ENCODE data around the gene DEDD.
A peak's percentile ranks its signal among the peaks of the same experiment; 100 is the strongest.
"Not testable (repeated sequence)": the region's sequence is repeated elsewhere in the genome, so short reads cannot be mapped to it uniquely, and the experiment has no call there.

DEDD gene

DNA sequence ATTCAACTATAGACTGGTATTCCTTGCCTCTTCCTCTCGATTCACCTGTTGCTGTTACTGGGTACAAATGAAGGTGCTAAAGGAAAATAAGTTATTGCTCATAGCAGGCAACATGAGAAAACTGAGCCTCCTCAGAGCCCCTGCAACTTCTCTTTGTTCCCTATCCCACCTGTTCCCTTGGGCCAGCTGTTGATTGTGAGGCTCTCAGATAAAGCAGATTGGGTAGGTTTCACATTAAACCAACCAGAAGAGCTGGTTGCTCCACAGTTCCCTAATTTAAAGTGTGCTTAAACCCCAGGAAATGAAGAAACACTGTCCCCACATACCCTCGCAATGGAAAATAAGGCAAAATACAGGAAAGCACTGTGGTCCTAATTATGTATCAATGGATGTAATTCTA, 4.8 kb downstream of the DEDD start:
- DNase-seq (ENCODE audit: low read depth) = no peak

DNA sequence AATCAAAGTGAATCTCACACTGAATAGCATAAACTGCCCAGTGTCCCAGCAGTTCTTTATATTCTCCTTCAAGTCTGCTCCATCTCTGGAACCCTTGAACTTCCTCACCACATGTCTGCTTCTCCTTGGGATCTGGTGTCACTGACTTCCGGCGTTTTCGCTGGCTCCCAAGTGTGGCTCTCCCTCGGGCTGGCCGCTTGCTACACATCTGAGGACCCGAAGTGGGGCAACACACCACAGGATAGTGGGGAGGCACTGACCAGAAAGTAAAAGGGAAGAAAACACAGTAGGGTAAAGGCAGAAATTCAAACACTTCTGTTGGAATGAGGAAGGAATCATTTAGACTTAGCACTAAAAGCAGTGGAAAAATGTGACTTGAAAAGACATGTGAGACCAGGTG, 9.5 kb downstream of the DEDD start:
- DNase-seq (ENCODE audit: low read depth) = no peak

DNA sequence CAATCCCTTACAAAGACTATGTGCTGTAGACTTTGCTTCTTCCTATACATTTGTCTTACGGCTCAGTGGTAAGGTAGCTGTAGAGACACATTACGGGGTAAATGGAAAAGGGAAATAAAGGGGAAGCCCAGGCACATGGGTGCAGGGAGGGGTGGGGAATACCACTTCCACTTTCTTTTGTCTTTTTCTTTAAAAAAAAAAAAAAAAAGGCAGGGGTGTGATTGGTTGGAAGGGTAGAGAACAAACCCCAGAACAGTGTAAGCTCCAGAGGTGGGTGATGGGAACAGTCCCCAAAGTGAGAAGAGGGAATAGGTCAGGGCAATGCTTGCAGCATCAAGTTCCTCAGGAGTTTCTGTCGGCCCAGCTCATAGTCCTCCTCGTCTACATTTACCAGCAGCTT, 10.6 kb downstream of the DEDD start:
- DNase-seq (ENCODE audit: low read depth) = no peak

DNA sequence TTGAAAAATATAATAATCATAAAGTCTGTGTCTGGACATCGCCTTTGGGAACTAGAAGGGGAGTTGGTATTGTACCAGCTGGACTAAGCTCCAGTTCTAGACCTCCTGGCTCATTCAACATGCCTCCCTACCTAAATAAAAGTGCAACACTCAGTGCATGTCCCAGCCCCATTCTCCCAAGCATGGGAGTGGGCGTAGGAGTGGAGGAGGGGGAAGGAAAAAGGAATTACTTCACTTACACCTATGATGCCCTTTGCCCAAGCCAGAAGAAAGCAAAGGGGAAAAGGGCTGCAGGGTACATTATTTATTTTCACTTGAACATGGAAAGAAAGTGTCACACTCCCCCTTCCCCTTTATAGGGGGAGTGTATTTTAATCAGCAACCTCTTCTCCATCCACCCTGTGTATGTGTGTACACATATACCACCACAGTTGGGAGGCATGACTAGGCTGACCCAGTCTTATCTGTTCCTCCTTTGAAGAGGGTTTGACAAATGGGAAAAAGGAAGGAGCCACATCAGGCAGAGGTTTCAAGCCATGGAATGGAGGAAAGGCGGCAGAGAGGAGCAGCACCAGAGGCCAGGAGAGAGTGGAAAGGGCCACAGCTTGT, 11.3 kb downstream of the DEDD start:
- DNase-seq (ENCODE audit: low read depth) = no peak

DNA sequence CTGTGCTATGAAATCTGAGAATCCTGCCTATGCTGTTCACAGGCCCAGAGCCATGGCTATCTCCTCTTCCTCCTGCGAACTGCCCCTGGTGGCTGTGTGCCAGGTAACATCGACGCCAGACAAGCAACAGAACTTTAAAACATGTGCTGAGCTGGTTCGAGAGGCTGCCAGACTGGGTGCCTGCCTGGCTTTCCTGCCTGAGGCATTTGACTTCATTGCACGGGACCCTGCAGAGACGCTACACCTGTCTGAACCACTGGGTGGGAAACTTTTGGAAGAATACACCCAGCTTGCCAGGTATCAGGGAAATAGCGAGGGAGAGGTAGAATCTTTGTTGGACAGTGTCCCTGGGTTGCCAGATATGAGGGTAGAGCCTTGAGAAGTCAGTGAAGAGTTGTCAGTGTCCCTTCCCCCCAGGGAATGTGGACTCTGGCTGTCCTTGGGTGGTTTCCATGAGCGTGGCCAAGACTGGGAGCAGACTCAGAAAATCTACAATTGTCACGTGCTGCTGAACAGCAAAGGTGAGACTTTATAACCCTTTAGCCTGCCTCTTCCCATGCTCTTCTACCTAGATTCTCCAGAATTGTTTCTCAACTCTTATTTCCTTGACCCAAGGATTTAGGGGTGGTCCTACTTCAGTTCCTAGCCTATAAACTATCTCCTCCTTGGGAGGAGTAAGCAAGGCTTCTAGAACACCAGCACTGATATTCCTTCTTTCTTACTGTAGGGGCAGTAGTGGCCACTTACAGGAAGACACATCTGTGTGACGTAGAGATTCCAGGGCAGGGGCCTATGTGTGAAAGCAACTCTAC, 13.2 kb downstream of the DEDD start:
- DNase-seq (ENCODE audit: low read depth) = peak; percentile 90

DNA sequence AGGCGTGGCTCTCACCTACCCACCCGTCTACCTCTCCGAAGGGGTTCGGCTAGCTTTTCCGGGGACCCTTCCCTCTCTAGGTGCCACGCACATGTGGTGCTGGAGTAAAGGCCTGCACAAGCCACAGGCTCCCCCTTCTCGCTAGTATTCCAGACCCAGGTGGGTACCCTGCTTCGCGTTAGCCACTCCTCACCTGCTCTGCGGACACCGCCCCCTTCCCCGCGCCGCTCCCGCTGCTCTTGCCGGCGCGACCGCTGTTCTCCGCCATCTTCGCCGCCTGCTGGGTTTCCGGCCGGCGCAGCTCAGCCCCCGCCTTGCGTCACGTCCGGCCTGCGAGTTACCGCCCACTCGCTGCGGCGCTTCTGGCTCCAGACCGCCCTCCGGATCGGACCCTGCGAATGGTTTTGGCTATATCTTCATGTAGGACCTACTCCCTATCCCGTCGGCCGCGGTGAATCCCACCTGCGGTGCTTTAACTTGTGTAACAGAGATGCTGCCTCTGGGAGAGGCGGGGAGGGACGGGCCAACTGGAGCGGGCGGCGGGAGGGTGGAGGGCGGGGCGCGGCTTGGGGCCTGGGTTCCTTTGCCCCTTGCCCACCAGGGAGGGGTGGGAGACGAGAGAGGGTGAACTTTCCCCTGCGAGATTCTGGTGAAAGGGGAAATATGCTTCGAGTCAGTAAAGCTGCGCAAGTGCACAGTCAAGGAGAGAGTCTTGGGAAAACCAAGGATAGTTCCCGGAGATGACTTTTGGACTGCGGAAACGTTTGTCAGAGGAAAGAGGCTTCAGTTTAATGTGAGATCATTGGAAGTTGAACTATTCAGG, 14.5 kb downstream of the DEDD start, which contains the start of the genes NIT1 and PFDN2:
NIT1 (plus strand) TSS at position 347 of the 823 bp plus-strand sequence; CDS start at position 419, 72 bp downstream.
PFDN2 (minus strand) TSS at position 279 of the 823 bp plus-strand sequence; CDS start at position 268, 11 bp downstream.
- peak; percentile 74 for DNase-seq (ENCODE audit: low read depth)

DNA sequence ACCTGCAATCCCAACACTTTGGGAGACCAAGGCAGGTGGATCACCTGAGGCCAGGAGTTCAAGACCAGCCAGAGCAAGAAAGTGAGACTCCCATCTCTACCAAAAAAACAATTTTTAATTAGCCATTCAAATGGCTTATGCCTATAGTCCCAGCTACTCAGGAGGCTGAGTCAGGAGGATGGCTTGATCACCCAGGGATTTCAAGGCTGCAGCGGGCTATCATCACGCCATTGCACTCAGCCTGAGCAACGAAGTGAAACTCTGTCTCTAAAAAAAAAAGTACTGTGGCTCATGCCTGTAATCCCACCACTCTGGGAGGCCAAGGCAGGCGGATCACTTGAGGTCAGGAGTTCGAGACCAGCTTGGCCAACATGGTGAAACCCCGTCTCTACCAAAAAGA, 16.5 kb downstream of the DEDD start:
- DNase-seq (ENCODE audit: low read depth) = not testable (repeated sequence)

DNA sequence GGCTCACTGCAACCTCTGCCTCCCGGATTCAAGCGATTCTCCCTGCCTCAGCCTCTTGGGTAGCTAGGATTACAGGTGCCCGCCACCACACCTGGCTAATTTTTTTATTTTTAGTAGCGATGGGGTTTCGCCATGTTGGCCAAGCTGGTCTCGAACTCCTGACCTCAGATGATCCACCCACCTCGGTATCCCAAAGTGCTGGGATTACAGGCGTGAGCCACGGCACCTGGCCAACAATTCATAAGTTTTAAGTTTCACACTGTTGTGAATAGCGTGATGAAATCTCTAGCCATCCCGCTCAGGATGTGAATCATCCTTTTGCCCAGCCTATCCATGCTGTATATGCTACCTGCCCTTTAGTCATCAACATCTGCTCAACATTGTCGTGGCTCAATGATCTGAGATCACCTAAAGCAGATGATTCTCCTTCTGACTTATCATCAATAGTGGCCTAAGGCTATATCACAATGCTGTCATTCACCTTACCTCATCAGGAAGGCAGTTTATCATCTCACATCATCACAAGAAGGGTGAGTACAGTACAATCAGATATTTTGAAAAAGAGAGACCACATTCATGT, 17.2 kb downstream of the DEDD start:
- peak; percentile 94 for DNase-seq (ENCODE audit: low read depth)

DNA sequence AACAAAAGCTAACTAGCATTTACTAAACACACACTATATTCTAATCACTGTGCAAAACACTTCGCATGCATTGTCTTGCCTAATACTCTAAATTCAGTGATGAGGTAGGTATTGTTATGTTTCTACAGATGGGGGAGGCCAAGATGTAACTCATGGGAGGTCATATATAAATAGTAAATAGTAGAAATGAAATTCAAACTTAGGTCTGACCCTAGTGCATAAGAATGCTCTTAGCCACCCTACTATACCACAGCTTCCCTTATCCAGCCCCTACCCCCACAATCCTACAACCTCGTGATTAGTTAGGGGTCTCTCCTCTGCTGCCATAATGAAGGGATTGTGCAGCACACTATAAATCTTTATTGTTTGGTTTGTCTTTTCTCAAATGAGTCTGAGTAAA, 17.9 kb downstream of the DEDD start:
- DNase-seq (ENCODE audit: low read depth) = no peak

DNA sequence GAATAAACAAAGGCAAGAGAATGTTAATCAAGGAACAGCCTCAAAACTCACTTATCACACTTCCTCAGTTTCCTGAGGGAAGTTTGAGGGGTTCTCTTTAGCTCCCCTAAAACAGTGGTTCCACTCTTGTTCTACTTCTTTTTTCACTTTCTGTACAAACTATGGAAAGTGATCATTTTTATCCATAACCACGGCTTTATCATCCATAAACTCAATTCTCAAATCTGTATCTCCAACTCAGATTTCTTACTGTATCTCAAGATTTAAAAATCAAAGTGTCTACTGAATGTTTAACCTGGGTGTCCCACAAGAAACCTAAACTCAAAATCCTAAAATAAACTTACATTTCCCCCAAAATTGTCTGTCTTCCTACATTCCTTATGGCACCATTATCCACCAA, 18.6 kb downstream of the DEDD start:
- no peak for DNase-seq (ENCODE audit: low read depth)

DNA sequence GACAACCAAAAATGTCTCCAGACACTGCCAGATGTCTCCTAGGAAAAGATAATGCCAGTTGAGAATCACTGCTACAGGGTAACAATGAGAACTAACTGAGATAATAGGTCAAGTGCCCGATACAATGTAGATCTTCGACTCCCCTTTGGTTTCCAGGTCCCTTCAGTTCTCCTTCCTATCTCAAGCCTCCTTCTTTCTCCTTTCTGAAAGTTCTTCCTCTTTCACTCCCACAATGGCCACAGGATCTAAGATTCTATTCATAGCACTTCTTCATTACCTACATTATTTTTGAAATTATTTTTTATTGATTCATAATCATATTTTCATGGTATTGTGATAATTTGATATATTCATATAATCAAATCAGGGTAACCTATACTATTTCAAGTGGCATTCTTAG, 20.9 kb downstream of the DEDD start:
- no peak for DNase-seq (ENCODE audit: low read depth)

DNA sequence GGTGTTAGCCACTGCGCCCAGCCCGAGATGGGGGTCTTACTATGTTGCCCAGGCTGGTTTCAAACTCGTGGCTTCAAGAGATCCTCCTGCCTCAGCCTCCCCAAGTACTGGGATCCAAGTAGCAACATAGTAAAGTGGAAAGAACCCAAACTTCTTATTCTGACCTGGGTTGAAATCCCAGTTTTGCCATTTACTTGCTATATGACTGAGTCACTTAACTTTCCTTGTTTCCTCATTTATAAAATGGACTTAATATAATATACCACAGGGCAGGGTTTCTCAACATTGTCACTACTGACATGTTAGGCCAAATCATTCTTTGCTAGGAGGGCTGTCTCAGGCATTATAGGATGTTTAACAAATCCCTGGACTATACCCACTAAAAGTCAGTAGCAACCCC, 21.4 kb downstream of the DEDD start:
- no peak for DNase-seq (ENCODE audit: low read depth)

DNA sequence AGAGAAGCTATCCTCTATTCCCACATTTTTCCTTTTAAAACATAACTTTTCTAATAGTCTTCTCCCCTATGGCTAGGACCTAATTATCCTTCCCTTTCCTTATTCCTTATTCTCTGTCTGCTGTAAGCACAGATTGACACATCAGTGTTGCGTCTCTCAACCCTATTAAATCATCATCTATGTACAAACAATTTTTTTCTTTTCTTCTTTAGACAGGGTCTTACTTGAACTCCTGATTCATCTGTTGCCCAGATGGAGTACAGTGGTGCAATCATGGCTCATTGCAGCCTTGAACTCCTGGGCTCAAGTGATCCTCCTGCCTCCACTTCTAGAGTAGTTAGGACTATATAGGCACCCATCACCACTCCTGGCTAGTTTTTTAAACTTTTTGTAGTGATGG, 26.0 kb downstream of the DEDD start:
- peak; percentile 64 for DNase-seq (ENCODE audit: low read depth)

DNA sequence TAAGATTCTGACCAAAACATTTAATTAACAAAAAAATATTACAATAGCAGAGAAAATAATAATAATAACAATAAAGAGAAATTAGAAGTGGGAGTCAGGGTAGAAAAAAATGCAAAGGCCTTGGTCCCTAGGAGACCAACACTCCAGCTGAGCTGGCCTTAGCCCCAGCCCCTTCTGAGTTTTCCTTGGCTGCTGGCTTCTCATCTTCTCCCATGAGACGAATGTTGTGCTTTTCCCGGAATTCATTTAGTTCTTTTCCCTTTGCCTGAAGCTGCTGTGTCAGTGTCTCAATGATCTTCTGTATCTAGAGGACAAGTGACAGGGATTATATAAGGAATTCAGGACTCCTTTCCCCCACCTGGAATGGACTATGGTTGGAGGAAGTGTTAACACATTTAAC, 31.9 kb downstream of the DEDD start:
- no peak for DNase-seq (ENCODE audit: low read depth)

DNA sequence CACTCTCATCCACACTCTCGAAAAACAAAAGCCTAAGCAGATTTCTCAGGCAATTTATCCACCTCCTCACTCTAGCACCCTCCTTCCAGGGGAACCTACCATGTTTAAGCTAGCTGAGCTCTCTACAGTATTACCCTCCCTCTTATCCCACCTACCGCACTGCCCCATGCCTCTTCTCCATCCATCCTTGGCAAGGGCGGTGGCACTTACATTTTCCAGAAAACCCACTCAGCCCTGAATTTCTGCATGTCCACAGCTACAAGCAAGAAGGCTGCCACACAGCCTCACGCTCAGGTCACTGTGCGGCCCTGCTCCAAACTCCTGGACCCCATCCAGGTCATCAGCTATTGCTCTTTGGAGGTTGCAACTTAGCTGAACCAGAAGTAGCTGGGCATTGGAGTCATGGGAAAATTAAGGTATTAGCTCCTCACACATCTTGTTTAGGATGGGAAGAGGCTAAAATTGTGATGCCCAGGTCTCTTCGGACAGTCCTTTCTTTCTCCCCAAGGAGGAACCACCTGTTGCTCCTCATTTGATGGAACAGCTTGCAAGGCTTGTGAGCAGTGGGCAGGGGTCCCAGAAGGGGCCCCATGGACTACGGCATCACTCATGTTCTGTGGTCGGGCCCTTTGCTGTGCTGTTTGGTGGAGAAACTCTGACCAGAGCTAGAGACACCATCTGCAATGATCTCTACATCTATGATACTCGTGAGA, 33.2 kb downstream of the DEDD start:
- DNase-seq (ENCODE audit: low read depth) = no peak

DNA sequence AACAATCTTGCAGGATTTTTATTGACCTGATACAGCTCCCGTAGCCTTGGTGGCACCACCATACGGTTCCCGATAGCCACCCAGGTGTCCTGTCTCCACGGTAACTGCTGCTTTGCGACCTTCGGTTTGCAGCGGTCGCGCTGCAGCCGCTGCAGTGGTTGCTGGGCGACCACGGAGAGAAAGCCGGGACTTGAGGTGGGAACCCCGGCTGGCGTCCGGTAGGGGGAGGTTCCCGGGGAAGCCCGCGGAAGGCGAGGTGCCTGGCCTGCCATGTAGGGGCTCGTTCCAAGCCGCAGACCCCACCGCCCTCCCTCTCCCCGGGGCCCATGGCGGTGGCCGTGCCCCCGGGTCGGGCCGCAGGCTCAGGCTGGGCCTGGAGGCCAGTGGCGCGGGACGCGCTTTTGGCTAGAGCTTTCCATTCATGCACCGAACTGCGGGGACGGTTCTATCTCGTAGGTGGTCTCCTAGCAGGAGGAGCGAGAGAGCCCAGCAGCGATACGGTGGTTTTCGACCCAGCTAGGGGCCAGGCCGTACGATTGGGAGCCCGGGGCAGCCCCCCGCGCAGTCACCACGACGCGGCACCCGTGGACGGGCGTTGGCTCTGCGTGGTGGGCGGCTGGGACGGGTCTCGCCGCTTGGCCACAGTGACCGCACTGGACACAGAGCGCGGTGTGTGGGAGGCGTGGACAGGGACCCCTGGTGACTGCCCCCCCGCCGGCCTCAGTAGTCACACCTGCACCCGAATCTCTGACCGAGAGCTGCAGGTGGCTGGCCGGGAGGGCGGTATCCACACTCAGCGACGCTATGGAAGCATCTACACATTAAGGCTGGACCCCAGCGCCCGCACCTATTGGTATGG, 34.0 kb downstream of the DEDD start, which contains the start of gene KLHDC9:
KLHDC9 (plus strand) TSS at position 152 of the 859 bp plus-strand sequence; CDS start at position 327, 175 bp downstream.
- DNase-seq (ENCODE audit: low read depth) = peak; percentile 60

DNA sequence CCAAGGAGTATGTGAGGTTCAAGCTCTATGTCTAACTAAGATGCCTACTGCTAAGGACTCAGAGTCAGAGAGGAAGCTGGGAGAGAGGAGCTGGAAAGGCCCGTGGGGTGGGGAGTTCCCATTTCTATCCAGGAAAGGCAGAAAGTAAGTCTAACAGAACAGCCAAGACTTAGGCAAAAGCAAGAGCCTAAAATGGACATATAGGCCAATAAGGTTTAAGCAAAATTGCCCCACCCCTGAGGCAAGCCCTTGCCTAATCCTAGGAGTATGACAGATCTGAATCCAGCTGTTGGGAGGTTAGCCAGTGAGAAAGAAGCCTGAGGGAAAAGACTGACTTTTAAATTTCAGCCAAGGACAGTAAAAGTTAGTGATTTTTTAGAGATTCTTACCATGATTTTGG, 35.9 kb downstream of the DEDD start:
- DNase-seq (ENCODE audit: low read depth) = peak; percentile 73

DNA sequence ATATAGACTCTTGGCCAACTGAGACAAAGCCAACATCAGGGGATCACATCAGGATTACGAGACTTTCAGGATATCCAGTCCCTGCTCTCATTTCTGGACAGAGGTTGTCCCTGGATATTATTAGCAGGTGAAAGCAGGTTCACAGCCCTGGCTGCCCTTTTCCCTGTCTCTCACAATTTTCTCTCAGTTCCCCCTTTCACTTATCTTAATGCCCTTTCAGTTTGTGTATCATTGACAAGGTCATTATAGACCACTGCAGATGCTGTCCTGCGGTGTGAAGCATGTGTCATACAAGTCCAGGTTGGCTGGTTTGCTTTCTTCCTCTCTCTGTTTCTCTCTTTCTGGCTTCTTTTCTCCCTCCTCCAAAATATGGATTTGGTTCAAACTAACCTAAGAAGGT, 36.5 kb downstream of the DEDD start:
- no peak for DNase-seq (ENCODE audit: low read depth)

DNA sequence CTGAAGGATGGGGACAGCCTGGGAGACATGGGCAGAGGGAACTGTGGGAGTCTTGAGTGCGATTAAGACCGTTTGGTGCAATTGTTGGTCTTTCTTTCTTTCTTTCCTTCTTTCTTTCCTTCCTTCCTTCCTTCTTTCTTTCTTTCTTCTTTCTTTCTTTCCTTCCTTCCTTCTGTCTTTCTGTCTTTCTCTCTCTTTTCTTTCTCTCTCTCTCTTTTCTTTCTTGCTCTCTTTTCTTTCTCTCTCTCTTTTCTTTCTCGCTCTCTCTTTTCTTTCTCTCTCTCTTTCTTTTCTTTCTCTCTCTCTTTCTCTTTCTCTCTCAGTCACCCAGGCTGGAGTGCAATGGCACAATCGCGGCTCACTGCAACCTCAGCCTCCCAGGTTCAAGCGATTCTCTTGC, 37.2 kb downstream of the DEDD start:
- no peak for DNase-seq (ENCODE audit: low read depth)

DNA sequence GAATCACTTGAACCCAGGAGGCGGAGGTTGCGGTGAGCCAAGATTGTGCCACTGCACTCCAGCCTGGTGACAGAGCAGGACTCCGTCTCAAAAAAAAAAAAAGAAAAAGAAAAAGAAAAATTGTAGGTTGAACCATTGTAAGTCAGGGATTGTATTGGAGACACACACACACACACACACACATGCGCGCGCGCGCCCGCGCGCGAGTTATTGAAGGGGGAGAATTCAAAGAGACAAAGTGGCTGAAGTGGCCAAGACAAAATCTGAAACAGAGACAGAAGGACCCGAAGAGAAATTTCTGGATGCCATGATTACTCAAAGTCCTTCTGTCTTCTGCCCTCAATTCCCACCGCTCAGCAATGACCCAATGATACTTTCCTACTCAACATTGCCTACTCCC, 38.0 kb downstream of the DEDD start:
- no peak for DNase-seq (ENCODE audit: low read depth)

DNA sequence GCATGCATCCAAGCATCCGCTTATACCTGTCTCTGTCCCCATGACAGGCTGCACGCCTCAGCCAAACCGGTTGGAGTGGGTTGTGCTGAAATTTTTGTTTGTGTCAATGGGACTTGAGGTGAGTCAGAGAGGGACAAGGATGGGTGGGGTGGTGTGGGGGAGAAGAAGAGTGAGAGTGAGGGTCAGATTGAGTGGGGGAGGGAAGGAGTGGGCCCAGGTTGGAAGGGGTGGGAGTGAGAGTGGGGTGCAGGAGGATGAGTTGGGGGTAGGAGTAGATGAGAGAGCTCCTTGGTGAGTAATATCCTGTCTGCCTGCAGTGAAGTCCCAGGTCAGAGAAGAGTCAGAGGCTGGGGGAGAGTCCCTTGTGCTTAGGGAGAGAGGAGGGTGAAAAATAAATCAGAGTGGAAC, 39.8 kb downstream of the DEDD start:
- peak; percentile 63 for DNase-seq (ENCODE audit: low read depth)

Data from amniotic epithelial cell (primary cell).